Testis (tissue), 3 donors: ENCODE measurements around the gene SRSF6. TPM values are rescaled to one million over a fixed set of nuclear protein-coding genes. Genes with fewer than 3 reads are reported as not detected.
"Not testable (repeated sequence)": the region's sequence is repeated elsewhere in the genome, so short reads cannot be mapped to it uniquely, and the experiment has no call there.

Source experiments
- DNase-seq: peaks from one replicate; pipeline ENCODE4 v3.0.0-alpha.2; 2019
- H3K27ac ChIP-seq, 2 donors: fragments of 200-600 bp; sonication (generic); one replicate each; pipeline ENCODE4 v1.5.1; 2019
- H3K27me3 ChIP-seq: fragments of 200-600 bp; sonication (generic); one replicate; pipeline ENCODE4 v1.5.1; 2019
- H3K36me3 ChIP-seq: fragments of 200-600 bp; sonication (generic); one replicate; pipeline ENCODE4 v1.5.1; 2017; ENCODE audit warnings: low read depth; ENCODE audit errors: missing control alignments
- H3K4me1 ChIP-seq: fragments of 200-600 bp; sonication (generic); one replicate; pipeline ENCODE4 v1.5.1; 2019
- H3K4me3 ChIP-seq, 2 donors: fragments of 200-600 bp; sonication (generic); one replicate each; pipeline ENCODE4 v1.5.1; 2017 to 2019
- H3K9me3 ChIP-seq: fragments of 200-600 bp; sonication (generic); one replicate; pipeline ENCODE4 v1.5.1; 2017
- POLR2A ChIP-seq: fragments of 450-650 bp; IDR thresholded peaks from one replicate; pipeline ENCODE4 v1.6.1; 2017; ENCODE audit warnings: antibody characterized with exemption, mild to moderate bottlenecking, moderate library complexity
- WGBS, 2 donors: methylation state at CpG; one replicate each; pipeline ENCODE4 v1.1.5; 2018; 5-methylcytosine and 5-hydroxymethylcytosine counted together
- intact Hi-C: fragments of 100-400 bp; cut with DNase I; formaldehyde crosslinking; loops from one replicate; pipeline ENCODE4 v1.15.1; 2023; ENCODE audit warnings: low total_unique reads
- polyA plus RNA-seq: library from polyadenylated mRNA; stranded (reverse); fragments of 350-450 nt; fragmentation: Illumina TruSeq; extraction: RNeasy Lipid Tissue Mini Kit (QIAGEN cat#74804); gene quantifications from one replicate; pipeline ENCODE4 v1.2.3, GENCODE V29; 2014; ENCODE audit warnings: low read depth, low replicate concordance; ENCODE audit not compliant: insufficient read depth
- total RNA-seq, 2 donors: library from RNA; depleted of rRNA; stranded (reverse); fragments of >200 nt; gene quantifications; one replicate each; pipeline ENCODE4 v1.2.3, GENCODE V29; 2016
- TF ChIP-seq, protein P1 (sequence below), 3 experiments: fragments of 450-650 bp in 2 of 3; fragments of 200-600 bp in 1 of 3; sonication (generic) in 1 of 3; IDR thresholded peaks; one replicate each; pipeline ENCODE4 v1.5.1; 2016 to 2019; ENCODE audit warnings: antibody characterized with exemption in 3 of 3, mild to moderate bottlenecking in 2 of 3, moderate library complexity in 1 of 3

The SRSF6 gene
- total and polyA plus RNA-seq, 3 donors from 2014 or later = 90.4 to 127 (median 100.0) TPM

DNA sequence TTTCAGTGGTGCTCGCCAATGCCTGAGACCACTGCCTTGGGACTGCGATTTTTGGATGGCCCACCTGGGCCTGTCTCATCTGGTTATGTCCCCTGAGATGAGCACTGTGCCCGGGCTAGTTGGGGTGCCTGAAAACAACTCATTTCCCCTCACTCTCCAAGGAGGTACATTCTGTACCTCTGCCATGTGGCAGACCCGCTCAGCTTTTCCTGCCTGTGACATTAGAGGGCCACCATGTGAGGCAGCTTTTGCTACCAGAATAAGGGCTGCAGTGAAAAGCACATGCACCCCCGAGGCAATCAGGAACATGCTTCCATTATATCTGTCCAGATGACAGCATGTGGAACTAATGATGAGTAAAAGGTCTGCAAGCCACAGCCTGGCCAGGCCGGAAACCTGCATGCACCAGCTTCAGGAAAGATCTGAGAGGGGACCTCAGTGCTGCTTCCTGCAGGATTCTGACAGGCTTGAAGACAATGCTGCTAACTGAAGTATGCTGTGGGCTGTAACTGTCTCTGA, 11.3 kb upstream of the SRSF6 start:
- WGBS, 2 donors = 74 to 81% methylated on average over 6 of the region's 6 CpGs
- no peaks in the 10 kb centered on the region for H3K9me3 ChIP-seq
- DNase-seq = no peak
- H3K4me1 ChIP-seq = no peaks in the 10 kb centered on the region
- H3K27ac ChIP-seq = no peak overlapping the region
- H3K4me3 ChIP-seq = no peak overlapping the region
- H3K36me3 ChIP-seq = no peaks in the 10 kb centered on the region
- TF ChIP-seq, protein P1, sequence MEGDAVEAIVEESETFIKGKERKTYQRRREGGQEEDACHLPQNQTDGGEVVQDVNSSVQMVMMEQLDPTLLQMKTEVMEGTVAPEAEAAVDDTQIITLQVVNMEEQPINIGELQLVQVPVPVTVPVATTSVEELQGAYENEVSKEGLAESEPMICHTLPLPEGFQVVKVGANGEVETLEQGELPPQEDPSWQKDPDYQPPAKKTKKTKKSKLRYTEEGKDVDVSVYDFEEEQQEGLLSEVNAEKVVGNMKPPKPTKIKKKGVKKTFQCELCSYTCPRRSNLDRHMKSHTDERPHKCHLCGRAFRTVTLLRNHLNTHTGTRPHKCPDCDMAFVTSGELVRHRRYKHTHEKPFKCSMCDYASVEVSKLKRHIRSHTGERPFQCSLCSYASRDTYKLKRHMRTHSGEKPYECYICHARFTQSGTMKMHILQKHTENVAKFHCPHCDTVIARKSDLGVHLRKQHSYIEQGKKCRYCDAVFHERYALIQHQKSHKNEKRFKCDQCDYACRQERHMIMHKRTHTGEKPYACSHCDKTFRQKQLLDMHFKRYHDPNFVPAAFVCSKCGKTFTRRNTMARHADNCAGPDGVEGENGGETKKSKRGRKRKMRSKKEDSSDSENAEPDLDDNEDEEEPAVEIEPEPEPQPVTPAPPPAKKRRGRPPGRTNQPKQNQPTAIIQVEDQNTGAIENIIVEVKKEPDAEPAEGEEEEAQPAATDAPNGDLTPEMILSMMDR (IDR thresholded peaks at IDR 0.05) = no peak
- TF ChIP-seq POLR2A = no peak
- no peaks in the 10 kb centered on the region for H3K27me3 ChIP-seq
- intact Hi-C loops = no loop called here

DNA sequence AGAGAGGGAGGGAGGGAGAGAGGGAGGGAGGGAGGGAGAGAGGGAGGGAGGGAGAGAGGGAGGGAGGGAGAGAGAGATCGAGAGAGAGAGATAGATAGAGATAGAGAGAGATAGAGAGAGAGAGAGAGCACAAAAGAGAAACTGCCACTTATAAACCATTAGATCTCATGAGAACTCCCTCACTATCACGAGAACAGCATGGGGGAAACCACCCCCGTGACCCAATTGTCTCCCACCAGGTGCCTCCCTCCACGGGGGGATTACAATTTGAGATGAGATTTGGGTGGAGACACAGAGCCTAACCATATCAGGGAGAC, 9.3 kb upstream of the SRSF6 start:
- H3K9me3 ChIP-seq, H3K4me1 ChIP-seq, intact Hi-C loops, H3K27me3 ChIP-seq, H3K36me3 ChIP-seq, H3K27ac ChIP-seq, H3K4me3 ChIP-seq, DNase-seq: not testable (repeated sequence)
- 24 to 42% methylated on average over 4 of the region's 4 CpGs for WGBS, 2 donors

DNA sequence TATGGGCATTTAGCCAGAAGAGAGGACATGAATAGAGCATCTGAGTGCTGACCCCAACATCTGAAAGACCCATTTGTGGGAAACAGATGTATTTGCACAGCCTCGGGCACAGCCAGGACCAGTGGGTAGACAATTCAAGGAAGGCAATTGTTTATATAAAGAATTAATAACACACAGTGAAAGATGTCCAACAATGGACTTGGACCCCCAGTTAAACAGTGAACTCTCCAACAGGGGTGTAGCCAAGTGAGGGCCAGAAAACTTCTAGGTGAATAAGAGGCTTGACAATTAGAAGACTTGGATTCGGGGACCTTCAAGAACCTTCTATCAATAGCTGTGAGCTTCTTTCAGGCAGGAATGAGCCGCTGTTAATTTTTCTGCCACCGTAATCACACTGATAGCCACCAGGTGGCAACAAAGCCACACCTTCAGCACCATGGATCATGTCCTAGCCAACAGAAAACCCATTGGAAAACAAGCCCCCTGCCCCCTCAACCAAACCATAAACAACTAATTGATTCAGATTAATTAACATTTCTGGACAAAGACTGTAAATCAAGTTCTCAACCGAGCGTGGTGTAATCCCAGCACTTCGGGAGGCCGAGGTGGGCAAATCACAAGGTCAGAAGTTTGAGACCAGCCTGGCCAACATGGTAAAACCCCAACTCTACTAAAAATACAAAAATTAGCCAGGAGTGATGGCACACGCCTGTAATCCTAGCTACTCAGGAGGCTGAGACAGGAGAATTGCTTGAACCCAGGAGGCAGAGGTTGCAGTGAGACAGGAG, 8.8 kb upstream of the SRSF6 start:
- H3K4me1 ChIP-seq = no peaks in the 10 kb centered on the region
- H3K9me3 ChIP-seq = no peaks in the 10 kb centered on the region
- TF ChIP-seq, protein P1 (IDR thresholded peaks at IDR 0.05) = peak; percentile 35 to 68 (median 66)
- TF ChIP-seq POLR2A = no peak
- intact Hi-C loops = no loop called here
- DNase-seq = peak; percentile 64
- no peak overlapping the region for H3K27ac ChIP-seq
- H3K27me3 ChIP-seq = no peaks in the 10 kb centered on the region
- WGBS, 2 donors = 47 to 48% methylated on average over 9 of the region's 9 CpGs
- H3K4me3 ChIP-seq = no peak overlapping the region
- no peaks in the 10 kb centered on the region for H3K36me3 ChIP-seq

DNA sequence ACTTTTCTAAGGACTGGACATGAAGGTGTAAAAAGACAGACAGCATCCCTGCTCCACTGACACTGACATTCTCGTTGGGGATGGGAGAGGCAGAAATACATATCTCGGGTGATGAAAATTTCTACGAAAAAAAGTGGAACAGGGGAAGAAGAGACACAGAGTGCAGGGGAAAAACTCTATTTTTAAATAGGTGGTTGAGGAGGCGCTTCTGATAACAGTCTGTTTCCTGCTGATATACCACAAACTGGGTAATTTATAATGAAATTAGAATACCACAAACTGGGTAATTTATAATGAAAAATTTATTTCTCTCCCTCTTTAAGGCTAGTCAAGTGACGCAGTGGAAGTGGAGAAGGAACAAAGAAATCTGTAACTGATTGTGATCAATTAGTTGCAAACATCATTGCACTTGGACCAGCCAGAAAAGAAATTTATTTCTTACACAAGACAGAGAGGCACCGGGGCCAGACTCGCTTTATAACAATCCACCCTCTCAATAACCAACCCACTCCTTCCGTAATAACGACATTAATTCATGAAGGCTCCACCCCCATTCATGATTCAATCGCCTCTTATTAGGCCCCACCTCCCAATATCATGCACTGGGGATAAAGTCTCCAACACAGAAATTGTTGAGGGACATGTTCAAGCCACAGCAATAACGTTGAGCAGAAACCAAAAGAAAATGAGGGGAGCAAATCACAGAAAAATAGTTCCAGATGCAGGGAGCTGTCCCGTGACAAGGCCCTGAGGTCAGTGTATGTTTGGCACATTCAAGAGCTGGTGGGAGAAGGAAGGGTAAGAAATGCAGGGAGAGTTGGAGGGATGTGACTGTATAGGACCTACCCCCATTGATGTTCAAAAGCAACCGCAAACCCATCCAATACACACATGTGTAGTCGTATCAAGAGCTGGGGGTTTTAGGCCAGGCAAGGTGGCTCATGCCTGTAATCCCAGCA, 6.6 kb upstream of the SRSF6 start:
- Histone ChIP-seq H3K27ac (no peak overlapping the region), H3K9me3 (no peaks in the 10 kb centered on the region), H3K4me1 (no peaks in the 10 kb centered on the region), H3K36me3 (no peaks in the 10 kb centered on the region), H3K27me3 (no peaks in the 10 kb centered on the region), H3K4me3 (no peak overlapping the region)
- TF ChIP-seq POLR2A = no peak
- TF ChIP-seq, protein P1 (IDR thresholded peaks at IDR 0.05) = no peak
- DNase-seq = no peak
- 77 to 79% methylated on average over 14 of the region's 14 CpGs for WGBS, 2 donors
- intact Hi-C loops = no loop called here
